ENCODE measurements around the gene IRF7.

IRF7 gene

GRCh38 chr11:617912-618682 is 2.3 kb upstream of the IRF7 start:
- Histone ChIP-seq H3K79me2 (ENCODE audit: low read length) (peaks cover 2% of the 10 kb centered on the region; the same call in 1 of the 2 replicates), H3K4me3 (ENCODE audit: low read length) (no peak overlapping the region), H3K9me3 (replicated peaks; ENCODE audit: insufficient read depth, low read length) (no peaks in the 10 kb centered on the region), H2AFZ (ENCODE audit: low read length) (no peak overlapping the region), H3K36me3 (replicated peaks; ENCODE audit: insufficient read depth, low read length) (no peaks in the 10 kb centered on the region; the same call in 1 of the 2 replicates), H3K4me1 (ENCODE audit: low read length) (peaks cover 13% of the 10 kb centered on the region; the same call in 1 of the 2 replicates), H3K9me2 (replicated peaks; ENCODE audit: insufficient read depth, low read length) (no peaks in the 10 kb centered on the region), H3K27ac (ENCODE audit: low read length) (no peak overlapping the region), H3K9ac (ENCODE audit: low read length) (no peak overlapping the region), H3K27me3 (replicated peaks; ENCODE audit: insufficient read depth, low read length) (no peaks in the 10 kb centered on the region), H3K4me2 (ENCODE audit: low read depth, low read length) (no peak overlapping the region), H3F3A (ENCODE audit: insufficient read depth, low read length) (peaks cover 11% of the 10 kb centered on the region), H4K20me1 (ENCODE audit: insufficient read depth, low read length) (no peaks in the 10 kb centered on the region)
- TF ChIP-seq EZH2 (optimal IDR thresholded peaks at IDR 0.05; ENCODE audit: low read depth, low read length) (no peak), CTCF (IDR thresholded peaks at IDR 0.05; ENCODE audit: low read length) (no peak), EZH2phosphoT487 (IDR thresholded peaks at IDR 0.05; ENCODE audit: low read length) (no peak)
- DNase-seq, result no peak

DNA sequence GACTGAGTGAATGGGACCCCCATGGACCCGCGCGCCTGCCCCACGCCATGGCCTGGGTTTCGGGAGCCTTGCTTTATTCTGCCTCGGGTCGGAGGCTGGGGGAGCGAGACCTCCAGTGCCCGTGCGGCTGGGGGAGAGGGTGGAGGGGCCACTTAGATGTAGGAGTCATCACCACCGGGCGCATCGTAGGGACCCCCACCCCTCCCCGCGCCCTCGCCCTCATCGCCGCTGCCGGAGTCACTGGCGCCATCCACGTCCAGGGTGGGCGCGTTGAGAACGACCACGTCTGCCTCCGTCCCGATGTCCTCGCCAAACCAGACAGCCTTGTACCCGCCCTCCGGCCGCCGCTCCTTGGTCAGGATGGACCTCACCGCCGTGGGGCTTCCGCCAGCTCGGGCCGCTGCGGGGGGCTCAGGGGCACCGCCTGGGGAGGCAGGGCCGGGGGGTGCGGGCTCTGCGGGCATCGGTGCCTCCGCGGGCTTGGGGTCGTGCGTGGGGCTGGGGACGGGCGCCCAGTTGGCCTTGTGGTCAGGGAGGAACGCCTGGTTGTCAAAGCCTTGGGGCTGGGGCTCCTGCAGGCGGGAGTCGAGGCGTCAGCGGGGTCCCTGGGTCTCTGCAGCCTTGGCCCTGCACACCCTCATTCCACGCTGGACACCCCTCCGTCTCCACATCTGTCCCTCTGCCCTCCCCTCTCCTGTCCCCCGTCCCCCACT is 1.6 kb upstream of the IRF7 start:
- Histone ChIP-seq H3K4me1 (ENCODE audit: low read length) (peaks cover 13% of the 10 kb centered on the region; the same call in 1 of the 2 replicates), H3K27me3 (replicated peaks; ENCODE audit: insufficient read depth, low read length) (no peaks in the 10 kb centered on the region), H2AFZ (ENCODE audit: low read length) (no peak overlapping the region), H3K9ac (ENCODE audit: low read length) (no peak overlapping the region), H3K79me2 (ENCODE audit: low read length) (peaks cover 8% of the 10 kb centered on the region; the same call in 1 of the 2 replicates), H3K4me2 (ENCODE audit: low read depth, low read length) (no peak overlapping the region), H4K20me1 (ENCODE audit: insufficient read depth, low read length) (no peaks in the 10 kb centered on the region), H3F3A (ENCODE audit: insufficient read depth, low read length) (peaks cover 11% of the 10 kb centered on the region), H3K9me3 (replicated peaks; ENCODE audit: insufficient read depth, low read length) (no peaks in the 10 kb centered on the region), H3K4me3 (ENCODE audit: low read length) (no peak overlapping the region), H3K9me2 (replicated peaks; ENCODE audit: insufficient read depth, low read length) (no peaks in the 10 kb centered on the region), H3K27ac (ENCODE audit: low read length) (no peak overlapping the region), H3K36me3 (replicated peaks; ENCODE audit: insufficient read depth, low read length) (no peaks in the 10 kb centered on the region; the same call in 1 of the 2 replicates)
- no peak for TF ChIP-seq EZH2 (optimal IDR thresholded peaks at IDR 0.05; ENCODE audit: low read depth, low read length)
- TF ChIP-seq EZH2phosphoT487 (IDR thresholded peaks at IDR 0.05; ENCODE audit: low read length), result no peak
- TF ChIP-seq CTCF (IDR thresholded peaks at IDR 0.05; ENCODE audit: low read length), result no peak
- no peak for DNase-seq

- H3K4me2 ChIP-seq (ENCODE audit: low read depth, low read length), result peak overlapping the region; percentile 98
- H3K9ac ChIP-seq (ENCODE audit: low read length), result peak overlapping the region; percentile 15; the same call in 1 of the 2 replicates
- H3K4me1 ChIP-seq (ENCODE audit: low read length), result peaks cover 13% of the 10 kb centered on the region; the same call in 1 of the 2 replicates
- no peaks in the 10 kb centered on the region for H4K20me1 ChIP-seq (ENCODE audit: insufficient read depth, low read length)
- H3K79me2 ChIP-seq (ENCODE audit: low read length), result peaks cover 8% of the 10 kb centered on the region; the same call in 1 of the 2 replicates
- H3K36me3 ChIP-seq (replicated peaks; ENCODE audit: insufficient read depth, low read length), result no peaks in the 10 kb centered on the region; the same call in 1 of the 2 replicates
- H3K27me3 ChIP-seq (replicated peaks; ENCODE audit: insufficient read depth, low read length), result no peaks in the 10 kb centered on the region
- no peaks in the 10 kb centered on the region for H3K9me2 ChIP-seq (replicated peaks; ENCODE audit: insufficient read depth, low read length)
- peaks cover 11% of the 10 kb centered on the region for H3F3A ChIP-seq (ENCODE audit: insufficient read depth, low read length)
- no peak for DNase-seq
- no peak overlapping the region for H2AFZ ChIP-seq (ENCODE audit: low read length)
- no peaks in the 10 kb centered on the region for H3K9me3 ChIP-seq (replicated peaks; ENCODE audit: insufficient read depth, low read length)
- TF ChIP-seq EZH2 (optimal IDR thresholded peaks at IDR 0.05; ENCODE audit: low read depth, low read length), result no peak
- TF ChIP-seq EZH2phosphoT487 (IDR thresholded peaks at IDR 0.05; ENCODE audit: low read length), result no peak
- no peak for TF ChIP-seq CTCF (IDR thresholded peaks at IDR 0.05; ENCODE audit: low read length)
- H3K27ac ChIP-seq (ENCODE audit: low read length), result peak overlapping the region; percentile 95; the same call in 1 of the 2 replicates
- H3K4me3 ChIP-seq (ENCODE audit: low read length), result peak overlapping the region; percentile 97
Measured at GRCh38 chr11:616320-617198, 809 bp upstream of the IRF7 start.
